Measurements from ENCODE around the gene NUAK2.

The NUAK2 gene

GRCh38 chr1:205310976-205311704, 10.4 kb downstream of the NUAK2 start:
- Histone ChIP-seq H3K27me3 (ENCODE audit: control insufficient read depth in 5 of 5, insufficient read depth in 4 of 5, low read length in 5 of 5) (no peaks in the 10 kb centered on the region), H3K4me3 (ENCODE audit: low read depth in 1 of 5, low read length in 5 of 5) (no peak overlapping the region), H3K9ac (ENCODE audit: low read length in 5 of 5) (no peak overlapping the region), H3K4me1 (ENCODE audit: control insufficient read depth in 5 of 5, insufficient read depth in 5 of 5, low read length in 5 of 5) (peaks cover 0 to 28% (median 17%) of the 10 kb centered on the region in 5 donors), H3K36me3 (ENCODE audit: control insufficient read depth in 5 of 5, insufficient read depth in 5 of 5, low read length in 5 of 5) (peaks cover 0 to 40% (median 34%) of the 10 kb centered on the region in 5 donors), H3K9me3 (ENCODE audit: control insufficient read depth in 5 of 5, low read length in 5 of 5) (no peaks in the 10 kb centered on the region), H3K27ac (ENCODE audit: low read depth, low read length) (no peak overlapping the region)

- H3K27ac ChIP-seq (ENCODE audit: low read depth, low read length), result no peak overlapping the region
- no peak overlapping the region for H3K9ac ChIP-seq (ENCODE audit: low read length in 5 of 5)
- H3K36me3 ChIP-seq (ENCODE audit: control insufficient read depth in 5 of 5, insufficient read depth in 5 of 5, low read length in 5 of 5), result peaks cover under 1 to 54% (median 44%) of the 10 kb centered on the region in 5 donors
- no peak overlapping the region for H3K4me3 ChIP-seq (ENCODE audit: low read depth in 1 of 5, low read length in 5 of 5)
- H3K4me1 ChIP-seq (ENCODE audit: control insufficient read depth in 5 of 5, insufficient read depth in 5 of 5, low read length in 5 of 5), result peaks cover 0 to 23% (median 14%) of the 10 kb centered on the region in 5 donors
- H3K27me3 ChIP-seq (ENCODE audit: control insufficient read depth in 5 of 5, insufficient read depth in 4 of 5, low read length in 5 of 5), result no peaks in the 10 kb centered on the region
- H3K9me3 ChIP-seq (ENCODE audit: control insufficient read depth in 5 of 5, low read length in 5 of 5), result no peaks in the 10 kb centered on the region
Measured at GRCh38 chr1:205309741-205310140, 11.8 kb downstream of the NUAK2 start.

DNA sequence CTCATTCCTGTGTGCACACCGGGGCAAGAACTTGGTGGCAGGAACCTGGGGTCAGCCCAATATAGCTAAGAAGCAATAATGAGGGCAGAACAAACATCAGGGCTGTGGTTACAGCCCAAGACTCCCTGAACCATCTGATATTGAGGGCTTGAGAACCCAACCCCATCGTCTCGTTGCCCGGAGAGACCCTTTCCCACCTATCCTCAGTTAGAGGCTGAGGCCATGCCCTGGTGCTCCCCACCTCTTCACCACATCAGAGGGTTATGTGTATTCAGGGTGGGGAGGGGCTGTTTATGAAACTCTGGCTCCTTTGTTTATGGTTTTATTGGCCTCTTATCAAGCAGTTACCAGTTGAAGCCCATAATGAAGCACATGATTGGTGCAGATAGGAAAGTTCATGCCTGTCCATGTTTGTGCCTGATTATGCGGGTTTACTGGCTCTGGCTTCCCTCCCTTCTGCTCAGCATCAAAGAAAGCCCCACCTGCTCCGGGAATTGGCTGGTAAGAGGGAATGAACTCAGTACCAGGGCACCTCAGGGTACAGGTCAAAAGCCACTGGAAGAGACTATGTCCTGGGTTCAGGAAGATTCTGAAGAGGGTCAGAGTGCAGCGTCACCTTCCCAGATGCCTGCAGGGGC, 14.5 kb downstream of the NUAK2 start:
- Histone ChIP-seq H3K36me3 (ENCODE audit: control insufficient read depth in 5 of 5, insufficient read depth in 5 of 5, low read length in 5 of 5) (peaks cover 3 to 74% (median 63%) of the 10 kb centered on the region in 5 donors), H3K4me3 (ENCODE audit: low read depth in 1 of 5, low read length in 5 of 5) (no peak overlapping the region), H3K27me3 (ENCODE audit: control insufficient read depth in 5 of 5, insufficient read depth in 4 of 5, low read length in 5 of 5) (no peaks in the 10 kb centered on the region), H3K4me1 (ENCODE audit: control insufficient read depth in 5 of 5, insufficient read depth in 5 of 5, low read length in 5 of 5) (peaks cover 0 to 11% (median under 1%) of the 10 kb centered on the region in 5 donors), H3K27ac (ENCODE audit: low read depth, low read length) (no peak overlapping the region), H3K9me3 (ENCODE audit: control insufficient read depth in 5 of 5, low read length in 5 of 5) (no peaks in the 10 kb centered on the region), H3K9ac (ENCODE audit: low read length in 5 of 5) (no peak overlapping the region)

DNA sequence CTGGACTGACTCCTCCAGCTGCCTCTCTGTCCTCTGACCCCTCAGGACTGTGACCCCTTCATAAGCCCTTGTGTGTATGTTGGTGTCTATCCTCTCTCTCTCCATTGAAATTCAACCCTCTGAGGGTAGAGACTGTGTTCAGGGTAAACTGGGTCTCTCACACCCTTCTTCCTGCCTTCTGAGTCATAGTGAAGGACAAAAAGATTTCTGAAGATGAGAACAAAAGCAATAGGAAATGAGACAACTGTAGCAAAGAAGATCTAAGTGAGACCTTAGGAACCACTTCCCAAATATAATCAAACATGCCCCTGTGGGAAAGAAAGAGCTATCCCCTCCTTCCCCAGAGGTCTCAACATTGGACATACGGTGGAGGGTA, 16.9 kb downstream of the NUAK2 start:
- H3K36me3 ChIP-seq (ENCODE audit: control insufficient read depth in 5 of 5, insufficient read depth in 5 of 5, low read length in 5 of 5), result peaks cover 3 to 57% (median 54%) of the 10 kb centered on the region in 5 donors
- no peaks in the 10 kb centered on the region for H3K27me3 ChIP-seq (ENCODE audit: control insufficient read depth in 5 of 5, insufficient read depth in 4 of 5, low read length in 5 of 5)
- no peak overlapping the region for H3K4me3 ChIP-seq (ENCODE audit: low read depth in 1 of 5, low read length in 5 of 5)
- no peak overlapping the region for H3K9ac ChIP-seq (ENCODE audit: low read length in 5 of 5)
- H3K4me1 ChIP-seq (ENCODE audit: control insufficient read depth in 5 of 5, insufficient read depth in 5 of 5, low read length in 5 of 5), result peaks cover 0 to 20% (median 13%) of the 10 kb centered on the region in 5 donors
- H3K9me3 ChIP-seq (ENCODE audit: control insufficient read depth in 5 of 5, low read length in 5 of 5), result no peaks in the 10 kb centered on the region
- no peak overlapping the region for H3K27ac ChIP-seq (ENCODE audit: low read depth, low read length)

DNA sequence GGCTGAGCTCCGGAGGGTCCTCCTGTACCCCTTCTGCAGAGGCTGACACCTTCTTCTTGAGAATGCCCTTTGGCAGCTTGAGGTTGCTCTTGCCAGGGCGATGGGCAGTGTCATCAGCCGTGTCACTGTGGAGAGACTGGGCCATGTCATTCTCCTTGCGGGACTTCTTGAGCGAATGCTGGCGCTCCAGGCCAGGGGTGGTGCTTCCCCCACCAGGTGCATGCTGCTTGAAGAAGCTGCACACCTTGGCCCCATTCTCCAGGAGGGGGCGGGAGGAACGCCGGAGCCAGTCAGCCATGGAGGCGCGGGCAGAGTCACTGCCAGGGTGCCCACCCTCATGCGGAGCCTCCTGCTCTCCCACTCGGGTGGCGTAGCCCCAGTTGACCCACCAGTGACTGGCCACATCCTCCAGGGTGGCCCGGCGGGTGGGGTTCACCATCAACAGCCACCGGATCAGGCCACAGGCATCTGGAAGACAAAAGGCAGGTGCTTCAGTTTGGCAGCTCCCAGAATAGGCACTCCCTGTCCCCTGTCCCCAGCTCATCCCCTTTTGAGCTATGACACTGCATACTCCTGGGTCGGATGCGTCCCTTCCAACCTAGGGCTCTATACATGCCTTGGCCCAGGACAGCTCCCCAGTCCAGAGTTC, 17.4 kb downstream of the NUAK2 start:
- peaks cover 3 to 55% (median 52%) of the 10 kb centered on the region in 5 donors for H3K36me3 ChIP-seq (ENCODE audit: control insufficient read depth in 5 of 5, insufficient read depth in 5 of 5, low read length in 5 of 5)
- no peaks in the 10 kb centered on the region for H3K27me3 ChIP-seq (ENCODE audit: control insufficient read depth in 5 of 5, insufficient read depth in 4 of 5, low read length in 5 of 5)
- H3K9me3 ChIP-seq (ENCODE audit: control insufficient read depth in 5 of 5, low read length in 5 of 5), result no peaks in the 10 kb centered on the region
- H3K4me3 ChIP-seq (ENCODE audit: low read depth in 1 of 5, low read length in 5 of 5), result no peak overlapping the region
- no peak overlapping the region for H3K9ac ChIP-seq (ENCODE audit: low read length in 5 of 5)
- H3K27ac ChIP-seq (ENCODE audit: low read depth, low read length), result no peak overlapping the region
- peaks cover 0 to 20% (median 13%) of the 10 kb centered on the region in 5 donors for H3K4me1 ChIP-seq (ENCODE audit: control insufficient read depth in 5 of 5, insufficient read depth in 5 of 5, low read length in 5 of 5)

DNA sequence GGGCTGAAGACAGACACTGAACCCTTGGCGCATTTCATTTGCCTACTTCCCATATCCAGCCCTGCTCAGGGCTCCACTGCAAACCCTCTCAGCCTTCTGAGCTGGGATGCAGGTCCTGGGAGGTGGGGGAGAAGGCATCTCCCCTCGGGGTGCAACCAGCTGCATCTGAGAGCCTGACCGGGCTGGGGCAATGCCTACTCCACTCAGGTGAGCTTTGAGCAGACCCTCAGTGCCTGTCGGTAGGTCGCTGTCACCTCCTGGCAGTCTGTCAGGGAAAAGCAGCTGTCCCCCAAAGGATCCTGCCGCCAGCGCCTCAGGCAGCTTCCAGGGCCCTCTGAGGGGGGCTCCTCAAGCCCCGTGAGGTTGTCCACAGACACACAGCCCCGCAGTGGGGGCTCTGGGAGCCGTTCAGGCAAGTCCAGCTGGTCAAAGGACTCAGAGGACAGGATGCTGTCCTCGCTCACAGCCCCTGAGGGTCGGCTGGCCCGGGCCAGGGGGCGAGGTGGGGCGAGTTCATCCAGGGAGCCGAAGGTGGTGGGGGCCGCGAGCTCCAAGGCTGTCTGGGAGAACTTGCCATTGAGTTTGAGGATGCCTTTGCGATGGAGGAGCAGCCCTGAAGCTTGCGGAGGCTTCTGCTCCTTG, 18.2 kb downstream of the NUAK2 start:
- Histone ChIP-seq H3K27ac (ENCODE audit: low read depth, low read length) (no peak overlapping the region), H3K4me3 (ENCODE audit: low read depth in 1 of 5, low read length in 5 of 5) (no peak overlapping the region), H3K4me1 (ENCODE audit: control insufficient read depth in 5 of 5, insufficient read depth in 5 of 5, low read length in 5 of 5) (peaks cover 0 to 20% (median 13%) of the 10 kb centered on the region in 5 donors), H3K27me3 (ENCODE audit: control insufficient read depth in 5 of 5, insufficient read depth in 4 of 5, low read length in 5 of 5) (no peaks in the 10 kb centered on the region), H3K9me3 (ENCODE audit: control insufficient read depth in 5 of 5, low read length in 5 of 5) (no peaks in the 10 kb centered on the region), H3K36me3 (ENCODE audit: control insufficient read depth in 5 of 5, insufficient read depth in 5 of 5, low read length in 5 of 5) (peaks cover 3 to 55% (median 48%) of the 10 kb centered on the region in 5 donors), H3K9ac (ENCODE audit: low read length in 5 of 5) (no peak overlapping the region)

- peaks cover 0 to 14% (median 13%) of the 10 kb centered on the region in 5 donors for H3K4me1 ChIP-seq (ENCODE audit: control insufficient read depth in 5 of 5, insufficient read depth in 5 of 5, low read length in 5 of 5)
- no peaks in the 10 kb centered on the region for H3K27me3 ChIP-seq (ENCODE audit: control insufficient read depth in 5 of 5, insufficient read depth in 4 of 5, low read length in 5 of 5)
- peaks cover 3 to 43% (median 37%) of the 10 kb centered on the region in 5 donors for H3K36me3 ChIP-seq (ENCODE audit: control insufficient read depth in 5 of 5, insufficient read depth in 5 of 5, low read length in 5 of 5)
- no peak overlapping the region for H3K27ac ChIP-seq (ENCODE audit: low read depth, low read length)
- no peak overlapping the region for H3K9ac ChIP-seq (ENCODE audit: low read length in 5 of 5)
- no peaks in the 10 kb centered on the region for H3K9me3 ChIP-seq (ENCODE audit: control insufficient read depth in 5 of 5, low read length in 5 of 5)
- no peak overlapping the region for H3K4me3 ChIP-seq (ENCODE audit: low read depth in 1 of 5, low read length in 5 of 5)
Measured at GRCh38 chr1:205301842-205302588, 19.5 kb downstream of the NUAK2 start.

GRCh38 chr1:205301205-205301821, 20.2 kb downstream of the NUAK2 start:
- Histone ChIP-seq H3K27me3 (ENCODE audit: control insufficient read depth in 5 of 5, insufficient read depth in 4 of 5, low read length in 5 of 5) (no peaks in the 10 kb centered on the region), H3K36me3 (ENCODE audit: control insufficient read depth in 5 of 5, insufficient read depth in 5 of 5, low read length in 5 of 5) (peaks cover 3 to 36% (median 31%) of the 10 kb centered on the region in 5 donors), H3K4me3 (ENCODE audit: low read depth in 1 of 5, low read length in 5 of 5) (no peak overlapping the region), H3K9ac (ENCODE audit: low read length in 5 of 5) (no peak overlapping the region), H3K27ac (ENCODE audit: low read depth, low read length) (no peak overlapping the region), H3K4me1 (ENCODE audit: control insufficient read depth in 5 of 5, insufficient read depth in 5 of 5, low read length in 5 of 5) (peaks cover 0 to 14% (median 13%) of the 10 kb centered on the region in 5 donors), H3K9me3 (ENCODE audit: control insufficient read depth in 5 of 5, low read length in 5 of 5) (no peaks in the 10 kb centered on the region)

- no peak overlapping the region for H3K27ac ChIP-seq (ENCODE audit: low read depth, low read length)
- peaks cover 0 to 14% (median 13%) of the 10 kb centered on the region in 5 donors for H3K4me1 ChIP-seq (ENCODE audit: control insufficient read depth in 5 of 5, insufficient read depth in 5 of 5, low read length in 5 of 5)
- H3K27me3 ChIP-seq (ENCODE audit: control insufficient read depth in 5 of 5, insufficient read depth in 4 of 5, low read length in 5 of 5), result no peaks in the 10 kb centered on the region
- H3K9me3 ChIP-seq (ENCODE audit: control insufficient read depth in 5 of 5, low read length in 5 of 5), result no peaks in the 10 kb centered on the region
- H3K9ac ChIP-seq (ENCODE audit: low read length in 5 of 5), result no peak overlapping the region
- H3K4me3 ChIP-seq (ENCODE audit: low read depth in 1 of 5, low read length in 5 of 5), result no peak overlapping the region
- peaks cover 3 to 24% (median 22%) of the 10 kb centered on the region in 5 donors for H3K36me3 ChIP-seq (ENCODE audit: control insufficient read depth in 5 of 5, insufficient read depth in 5 of 5, low read length in 5 of 5)
Measured at GRCh38 chr1:205300149-205300548, 21.4 kb downstream of the NUAK2 start.
